Measurements from ENCODE around the gene MYOM3.
"Not testable (repeated sequence)": the region's sequence is repeated elsewhere in the genome, so short reads cannot be mapped to it uniquely, and the experiment has no call there.

MYOM3 gene

GRCh38 chr1:24048205-24048869 lies 63.6 kb downstream of the MYOM3 start:
- DNase-seq, result no peak
- Histone ChIP-seq H3K9me3 (replicated peaks; ENCODE audit: insufficient read depth, low read length) (no peaks in the 10 kb centered on the region), H3K9ac (ENCODE audit: low read length) (no peak overlapping the region), H3K4me1 (ENCODE audit: low read length) (no peaks in the 10 kb centered on the region), H3K27me3 (replicated peaks; ENCODE audit: insufficient read depth, low read length) (no peaks in the 10 kb centered on the region), H3K36me3 (replicated peaks; ENCODE audit: insufficient read depth, low read length) (no peaks in the 10 kb centered on the region), H3K4me3 (ENCODE audit: low read length) (no peak overlapping the region), H2AFZ (ENCODE audit: low read length) (no peak overlapping the region), H3K27ac (ENCODE audit: low read length) (no peak overlapping the region), H3K79me2 (ENCODE audit: low read length) (no peaks in the 10 kb centered on the region), H4K20me1 (ENCODE audit: insufficient read depth, low read length) (no peaks in the 10 kb centered on the region), H3K4me2 (ENCODE audit: low read depth, low read length) (no peak overlapping the region), H3K9me2 (replicated peaks; ENCODE audit: insufficient read depth, low read length) (no peaks in the 10 kb centered on the region), H3F3A (ENCODE audit: insufficient read depth, low read length) (no peaks in the 10 kb centered on the region)
- TF ChIP-seq EZH2phosphoT487 (IDR thresholded peaks at IDR 0.05; ENCODE audit: low read length) (no peak), EZH2 (optimal IDR thresholded peaks at IDR 0.05; ENCODE audit: low read depth, low read length) (no peak), CTCF (IDR thresholded peaks at IDR 0.05; ENCODE audit: low read length) (no peak)

GRCh38 chr1:24047110-24047477 lies 64.8 kb downstream of the MYOM3 start:
- no peak overlapping the region for H3K9ac ChIP-seq (ENCODE audit: low read length)
- no peak overlapping the region for H3K4me3 ChIP-seq (ENCODE audit: low read length)
- no peak for TF ChIP-seq EZH2 (optimal IDR thresholded peaks at IDR 0.05; ENCODE audit: low read depth, low read length)
- no peak for TF ChIP-seq EZH2phosphoT487 (IDR thresholded peaks at IDR 0.05; ENCODE audit: low read length)
- no peak for TF ChIP-seq CTCF (IDR thresholded peaks at IDR 0.05; ENCODE audit: low read length)
- no peaks in the 10 kb centered on the region for H3F3A ChIP-seq (ENCODE audit: insufficient read depth, low read length)
- no peak overlapping the region for H3K27ac ChIP-seq (ENCODE audit: low read length)
- no peaks in the 10 kb centered on the region for H3K79me2 ChIP-seq (ENCODE audit: low read length)
- no peak overlapping the region for H2AFZ ChIP-seq (ENCODE audit: low read length)
- H3K4me1 ChIP-seq (ENCODE audit: low read length), result no peaks in the 10 kb centered on the region
- no peaks in the 10 kb centered on the region for H4K20me1 ChIP-seq (ENCODE audit: insufficient read depth, low read length)
- H3K36me3 ChIP-seq (replicated peaks; ENCODE audit: insufficient read depth, low read length), result no peaks in the 10 kb centered on the region
- H3K27me3 ChIP-seq (replicated peaks; ENCODE audit: insufficient read depth, low read length), result no peaks in the 10 kb centered on the region
- no peak overlapping the region for H3K4me2 ChIP-seq (ENCODE audit: low read depth, low read length)
- DNase-seq, result no peak
- H3K9me3 ChIP-seq (replicated peaks; ENCODE audit: insufficient read depth, low read length), result no peaks in the 10 kb centered on the region
- no peaks in the 10 kb centered on the region for H3K9me2 ChIP-seq (replicated peaks; ENCODE audit: insufficient read depth, low read length)

GRCh38 chr1:24045771-24046170 lies 66.2 kb downstream of the MYOM3 start:
- no peaks in the 10 kb centered on the region for H3K27me3 ChIP-seq (replicated peaks; ENCODE audit: insufficient read depth, low read length)
- no peaks in the 10 kb centered on the region for H4K20me1 ChIP-seq (ENCODE audit: insufficient read depth, low read length)
- H2AFZ ChIP-seq (ENCODE audit: low read length), result no peak overlapping the region
- no peaks in the 10 kb centered on the region for H3K9me3 ChIP-seq (replicated peaks; ENCODE audit: insufficient read depth, low read length)
- H3K9me2 ChIP-seq (replicated peaks; ENCODE audit: insufficient read depth, low read length), result no peaks in the 10 kb centered on the region
- no peaks in the 10 kb centered on the region for H3F3A ChIP-seq (ENCODE audit: insufficient read depth, low read length)
- H3K9ac ChIP-seq (ENCODE audit: low read length), result no peak overlapping the region
- H3K27ac ChIP-seq (ENCODE audit: low read length), result no peak overlapping the region
- H3K79me2 ChIP-seq (ENCODE audit: low read length), result no peaks in the 10 kb centered on the region
- no peaks in the 10 kb centered on the region for H3K4me1 ChIP-seq (ENCODE audit: low read length)
- TF ChIP-seq EZH2 (optimal IDR thresholded peaks at IDR 0.05; ENCODE audit: low read depth, low read length) (no peak), EZH2phosphoT487 (IDR thresholded peaks at IDR 0.05; ENCODE audit: low read length) (no peak), CTCF (IDR thresholded peaks at IDR 0.05; ENCODE audit: low read length) (no peak)
- no peak overlapping the region for H3K4me3 ChIP-seq (ENCODE audit: low read length)
- no peaks in the 10 kb centered on the region for H3K36me3 ChIP-seq (replicated peaks; ENCODE audit: insufficient read depth, low read length)
- no peak for DNase-seq
- H3K4me2 ChIP-seq (ENCODE audit: low read depth, low read length), result no peak overlapping the region

GRCh38 chr1:24044672-24045071 lies 67.3 kb downstream of the MYOM3 start:
- H3K4me2 ChIP-seq (ENCODE audit: low read depth, low read length); H3K4me3 ChIP-seq (ENCODE audit: low read length); H3K79me2 ChIP-seq (ENCODE audit: low read length); H4K20me1 ChIP-seq (ENCODE audit: insufficient read depth, low read length); H3K9ac ChIP-seq (ENCODE audit: low read length); H3K36me3 ChIP-seq (replicated peaks; ENCODE audit: insufficient read depth, low read length); H3K27ac ChIP-seq (ENCODE audit: low read length); H2AFZ ChIP-seq (ENCODE audit: low read length); DNase-seq; H3K9me2 ChIP-seq (replicated peaks; ENCODE audit: insufficient read depth, low read length); H3F3A ChIP-seq (ENCODE audit: insufficient read depth, low read length); H3K9me3 ChIP-seq (replicated peaks; ENCODE audit: insufficient read depth, low read length); H3K4me1 ChIP-seq (ENCODE audit: low read length); H3K27me3 ChIP-seq (replicated peaks; ENCODE audit: insufficient read depth, low read length): not testable (repeated sequence)
